CD4-positive, CD25-positive, alpha-beta regulatory T cell (primary cell): ENCODE data around the gene TBC1D12. TPM values are rescaled to one million over a fixed set of nuclear protein-coding genes. Genes with fewer than 3 reads are reported as not detected.

ENCODE experiments used
- ATAC-seq, 2 donors: fragments of 150-1000 bp; cut with Tn5 transposase; one replicate each; pipeline ENCODE4 v1.10.0; 2021; ENCODE audit warnings: low read depth in 2 of 2, moderate number of reproducible peaks in 2 of 2, moderate library complexity in 1 of 2
- DNase-seq, 3 donors: peaks; one replicate each; pipeline versions ENCODE4 v3.0.0 to v3.0.0-alpha.2; 2012 to 2022; ENCODE audit warnings: mixed read lengths in 1 of 3
- H3K27ac ChIP-seq: one replicate; pipeline ENCODE4 v1.7.0; 2013; ENCODE audit warnings: mild to moderate bottlenecking, low read length; ENCODE audit not compliant: insufficient read depth, poor library complexity, severe bottlenecking
- H3K27me3 ChIP-seq: one replicate; pipeline ENCODE4 v1.7.0; 2013; ENCODE audit warnings: low read length; ENCODE audit not compliant: control insufficient read depth, insufficient read depth
- H3K36me3 ChIP-seq: one replicate; pipeline ENCODE4 v1.7.0; 2013; ENCODE audit warnings: mild to moderate bottlenecking, low read length, moderate library complexity; ENCODE audit not compliant: control insufficient read depth, insufficient read depth
- H3K4me1 ChIP-seq: 2 replicates; pipeline ENCODE4 v1.7.0; 2013; ENCODE audit warnings: mild to moderate bottlenecking, low read length; ENCODE audit not compliant: insufficient read depth, control insufficient read depth, poor library complexity, severe bottlenecking
- H3K4me3 ChIP-seq: one replicate; pipeline ENCODE4 v1.7.0; 2013; ENCODE audit warnings: low read depth, mild to moderate bottlenecking, low read length, moderate library complexity
- H3K9me3 ChIP-seq, 2 experiments: 1 replicate in 1 of 2; 2 replicates in 1 of 2; pipeline ENCODE4 v1.7.0; 2013; ENCODE audit warnings: low read length in 2 of 2, mild to moderate bottlenecking in 1 of 2, moderate library complexity in 1 of 2; ENCODE audit not compliant: control insufficient read depth in 2 of 2
- H3K27ac Mint-ChIP-seq, 3 donors: one replicate each; pipeline ENCODE4 v1.8.0; 2020 to 2022; ENCODE audit warnings: mild to moderate bottlenecking in 3 of 3, mixed read lengths in 3 of 3, moderate library complexity in 2 of 3
- H3K27me3 Mint-ChIP-seq: one replicate; pipeline ENCODE4 v1.8.0; 2022; ENCODE audit warnings: mild to moderate bottlenecking, mixed read lengths
- H3K36me3 Mint-ChIP-seq: one replicate; pipeline ENCODE4 v1.8.0; 2020; ENCODE audit warnings: mixed read lengths
- H3K4me1 Mint-ChIP-seq, 4 donors: one replicate each; pipeline ENCODE4 v1.8.0; 2020 to 2022; ENCODE audit warnings: mixed read lengths in 4 of 4, mild to moderate bottlenecking in 1 of 4
- H3K4me3 Mint-ChIP-seq, 4 donors: one replicate each; pipeline ENCODE4 v1.8.0; 2020 to 2022; ENCODE audit warnings: mild to moderate bottlenecking in 4 of 4, mixed read lengths in 4 of 4, moderate library complexity in 3 of 4
- H3K9me3 Mint-ChIP-seq, 7 donors: one replicate each; pipeline ENCODE4 v1.8.0; 2020 to 2022; ENCODE audit warnings: mixed read lengths in 7 of 7, mild to moderate bottlenecking in 3 of 7, moderate library complexity in 2 of 7
- polyA plus RNA-seq, 4 donors: library from polyadenylated mRNA; unstranded; fragments of 300-500 nt; fragmentation: Illumina TruSeq; gene quantifications; one replicate each; pipeline ENCODE4 v1.2.3, GENCODE V29; 2021
- total RNA-seq: library from RNA; stranded (reverse); gene quantifications from one replicate; pipeline ENCODE4 v1.2.3, GENCODE V29; 2022

The TBC1D12 gene
- total and polyA plus RNA-seq, 5 donors from 2014 or later: not detected

DNA sequence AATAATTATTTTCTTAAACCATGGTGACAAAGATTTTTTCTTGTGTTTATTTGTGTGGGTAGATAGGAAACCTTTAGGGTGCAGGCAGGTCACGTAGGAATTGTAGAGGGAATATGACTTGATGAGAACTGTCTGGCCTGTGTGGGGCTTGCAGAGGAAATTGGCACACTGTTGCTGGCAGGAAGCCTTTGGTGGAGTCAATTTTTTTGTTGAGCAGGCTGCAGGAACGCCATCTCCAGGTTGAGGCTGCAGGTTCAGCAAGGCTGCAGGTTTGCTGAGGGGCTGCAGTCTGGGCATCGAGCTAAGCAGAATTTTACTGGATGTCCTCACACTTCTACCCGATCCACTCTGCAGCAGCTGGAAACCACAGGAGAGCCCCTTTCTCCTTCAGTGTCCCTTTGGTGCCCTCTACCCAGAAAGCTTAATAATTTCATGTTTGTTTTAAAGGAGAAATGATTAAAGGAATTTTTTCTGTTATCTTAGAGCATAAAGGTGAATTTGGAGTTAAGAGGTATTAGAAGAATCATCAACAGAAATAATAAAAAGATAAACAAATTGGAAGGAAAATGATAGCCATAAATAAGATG, 37.0 kb downstream of the TBC1D12 start:
- H3K9me3 Mint-ChIP-seq: peaks cover 0 to 10% (median 3%) of the 10 kb centered on the region in 7 donors
- Histone ChIP-seq H3K27ac (no peak overlapping the region), H3K9me3 (no peaks in the 10 kb centered on the region), H3K27me3 (peaks cover 2% of the 10 kb centered on the region), H3K36me3 (no peaks in the 10 kb centered on the region), H3K4me3 (no peak overlapping the region), H3K4me1 (no peaks in the 10 kb centered on the region)
- no peaks in the 10 kb centered on the region for H3K36me3 Mint-ChIP-seq
- no peak for DNase-seq
- no peaks in the 10 kb centered on the region for H3K27me3 Mint-ChIP-seq
- H3K27ac Mint-ChIP-seq: no peak overlapping the region
- H3K4me3 Mint-ChIP-seq: no peak overlapping the region
- no peaks in the 10 kb centered on the region for H3K4me1 Mint-ChIP-seq
- ATAC-seq: no peak

DNA sequence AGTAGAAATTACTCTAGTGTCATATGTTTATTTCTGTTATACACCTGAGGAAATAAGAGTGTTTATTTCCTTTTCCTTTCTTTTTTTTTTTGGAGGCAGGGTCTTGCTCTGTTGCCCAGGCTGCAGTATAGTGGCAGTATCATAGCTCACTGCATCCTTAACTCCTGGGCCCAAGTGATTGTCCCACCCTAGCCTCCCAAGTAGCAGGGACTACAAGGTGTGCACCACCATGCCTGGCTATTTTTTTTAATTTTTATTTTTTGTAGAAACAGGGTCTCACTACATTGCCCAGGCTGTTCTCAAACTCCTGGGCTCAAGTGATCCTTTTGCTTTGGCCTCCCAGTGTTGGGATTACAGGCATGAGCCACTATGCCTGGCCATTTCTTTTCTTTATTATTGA, 37.8 kb downstream of the TBC1D12 start:
- no peaks in the 10 kb centered on the region for H3K4me1 Mint-ChIP-seq
- Histone ChIP-seq H3K27me3 (peaks cover 2% of the 10 kb centered on the region), H3K9me3 (no peaks in the 10 kb centered on the region), H3K4me3 (no peak overlapping the region), H3K4me1 (no peaks in the 10 kb centered on the region), H3K27ac (no peak overlapping the region), H3K36me3 (no peaks in the 10 kb centered on the region)
- H3K4me3 Mint-ChIP-seq: no peak overlapping the region
- H3K27me3 Mint-ChIP-seq: no peaks in the 10 kb centered on the region
- DNase-seq: no peak
- H3K9me3 Mint-ChIP-seq: peaks cover 0 to 10% (median 3%) of the 10 kb centered on the region in 7 donors
- no peak for ATAC-seq
- no peak overlapping the region for H3K27ac Mint-ChIP-seq
- no peaks in the 10 kb centered on the region for H3K36me3 Mint-ChIP-seq

- DNase-seq: no peak
- Histone ChIP-seq H3K27me3 (peaks cover 5% of the 10 kb centered on the region), H3K4me1 (no peaks in the 10 kb centered on the region), H3K27ac (no peak overlapping the region), H3K9me3 (no peaks in the 10 kb centered on the region), H3K36me3 (no peaks in the 10 kb centered on the region), H3K4me3 (no peak overlapping the region)
- H3K4me3 Mint-ChIP-seq: no peak overlapping the region
- no peaks in the 10 kb centered on the region for H3K36me3 Mint-ChIP-seq
- H3K4me1 Mint-ChIP-seq: no peaks in the 10 kb centered on the region
- H3K27me3 Mint-ChIP-seq: no peaks in the 10 kb centered on the region
- H3K27ac Mint-ChIP-seq: no peak overlapping the region
- peaks cover 0 to 2% (median 0%) of the 10 kb centered on the region in 7 donors for H3K9me3 Mint-ChIP-seq
- ATAC-seq: no peak
These were observed 40.7 kb downstream of the TBC1D12 start for GRCh38 chr10:94443047-94443446.

- no peak for ATAC-seq
- Mint-ChIP-seq H3K27me3 (no peaks in the 10 kb centered on the region), H3K9me3 (peaks cover 0 to 2% (median 0%) of the 10 kb centered on the region in 7 donors), H3K4me3 (no peak overlapping the region), H3K4me1 (no peaks in the 10 kb centered on the region), H3K27ac (no peak overlapping the region), H3K36me3 (no peaks in the 10 kb centered on the region)
- Histone ChIP-seq H3K27ac (no peak overlapping the region), H3K36me3 (no peaks in the 10 kb centered on the region), H3K9me3 (no peaks in the 10 kb centered on the region), H3K27me3 (peaks cover 5% of the 10 kb centered on the region), H3K4me3 (no peak overlapping the region), H3K4me1 (no peaks in the 10 kb centered on the region)
- no peak for DNase-seq
These were observed 41.2 kb downstream of the TBC1D12 start for GRCh38 chr10:94443549-94443948.

GRCh38 chr10:94450782-94451181, 48.4 kb downstream of the TBC1D12 start:
- Histone ChIP-seq H3K27me3 (peaks cover 2% of the 10 kb centered on the region), H3K4me3 (no peak overlapping the region), H3K9me3 (no peaks in the 10 kb centered on the region), H3K36me3 (no peaks in the 10 kb centered on the region), H3K27ac (no peak overlapping the region), H3K4me1 (no peaks in the 10 kb centered on the region)
- DNase-seq (no peak), ATAC-seq (no peak)
- no peaks in the 10 kb centered on the region for H3K36me3 Mint-ChIP-seq
- H3K27ac Mint-ChIP-seq: no peak overlapping the region
- no peak overlapping the region for H3K4me3 Mint-ChIP-seq
- no peaks in the 10 kb centered on the region for H3K4me1 Mint-ChIP-seq
- peaks cover 4% of the 10 kb centered on the region for H3K27me3 Mint-ChIP-seq
- peaks cover 2 to 10% (median 3%) of the 10 kb centered on the region in 7 donors for H3K9me3 Mint-ChIP-seq

DNA sequence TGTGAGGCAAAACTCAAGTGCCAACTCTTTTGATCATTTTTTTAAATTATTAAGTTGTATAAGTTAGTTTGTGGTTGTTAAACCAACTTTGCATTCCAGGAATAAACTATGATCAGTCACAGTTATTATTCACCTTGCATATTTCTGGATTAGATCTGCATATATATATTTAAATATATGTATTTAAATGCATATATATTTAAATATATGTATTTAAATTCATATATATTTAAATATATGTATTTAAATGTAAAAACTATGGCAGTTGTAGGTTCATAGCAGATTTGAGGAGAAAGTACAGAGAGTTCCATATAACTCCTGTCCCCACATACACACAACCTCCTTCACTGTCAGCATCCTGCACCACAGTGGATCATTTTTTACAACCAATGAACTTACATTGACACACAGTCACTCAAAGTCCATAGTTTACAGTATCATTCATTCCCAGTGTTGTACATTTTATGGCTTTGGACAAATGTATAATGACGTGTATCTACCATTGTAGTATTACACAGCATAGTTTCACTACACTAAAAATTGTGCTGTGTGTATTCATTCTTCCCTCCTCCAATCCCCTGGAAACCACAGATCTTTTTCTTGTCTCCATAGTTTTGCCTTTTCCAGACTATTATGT, 49.7 kb downstream of the TBC1D12 start:
- Mint-ChIP-seq H3K9me3 (peaks cover 4 to 11% (median 5%) of the 10 kb centered on the region in 7 donors), H3K4me3 (no peak overlapping the region), H3K36me3 (no peaks in the 10 kb centered on the region), H3K27me3 (peaks cover 4% of the 10 kb centered on the region), H3K4me1 (no peaks in the 10 kb centered on the region), H3K27ac (no peak overlapping the region)
- Histone ChIP-seq H3K4me1 (no peaks in the 10 kb centered on the region), H3K27me3 (peaks cover 2% of the 10 kb centered on the region), H3K9me3 (peaks cover 0 to 2% of the 10 kb centered on the region in 2 experiments), H3K4me3 (no peak overlapping the region), H3K36me3 (no peaks in the 10 kb centered on the region), H3K27ac (no peak overlapping the region)
- ATAC-seq: no peak
- DNase-seq: no peak

DNA sequence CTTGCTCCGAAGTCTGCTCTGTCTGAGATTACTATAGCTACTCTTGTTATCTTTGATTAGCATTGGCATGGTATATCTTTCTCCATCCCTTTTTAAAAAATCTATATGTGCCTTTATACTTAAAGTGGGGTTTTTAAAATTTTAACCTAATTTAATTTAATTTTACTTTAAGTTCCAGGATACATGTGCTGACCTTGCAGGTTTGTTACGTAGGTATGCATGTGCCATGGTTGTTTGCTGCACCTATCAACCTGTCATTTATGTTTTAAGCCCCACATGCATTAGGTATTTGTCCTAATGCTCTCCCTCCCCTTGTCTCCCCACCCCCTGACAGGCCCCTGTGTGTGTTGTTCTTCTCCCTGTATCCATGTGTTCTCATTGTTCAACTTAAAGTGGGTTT, 54.6 kb downstream of the TBC1D12 start:
- H3K9me3 ChIP-seq: peaks cover 0 to 2% of the 10 kb centered on the region in 2 experiments
- Mint-ChIP-seq H3K9me3 (peaks cover 3 to 11% (median 8%) of the 10 kb centered on the region in 7 donors), H3K36me3 (no peaks in the 10 kb centered on the region), H3K4me1 (no peaks in the 10 kb centered on the region), H3K27ac (no peak overlapping the region), H3K27me3 (no peaks in the 10 kb centered on the region), H3K4me3 (no peak overlapping the region)
- no peaks in the 10 kb centered on the region for H3K36me3 ChIP-seq
- no peak overlapping the region for H3K4me3 ChIP-seq
- ATAC-seq (no peak), DNase-seq (no peak)
- H3K4me1 ChIP-seq: no peaks in the 10 kb centered on the region
- no peaks in the 10 kb centered on the region for H3K27me3 ChIP-seq
- no peak overlapping the region for H3K27ac ChIP-seq

- no peak for DNase-seq
- Histone ChIP-seq H3K4me3 (no peak overlapping the region), H3K9me3 (peaks cover 0 to 2% of the 10 kb centered on the region in 2 experiments), H3K27ac (no peak overlapping the region), H3K36me3 (no peaks in the 10 kb centered on the region), H3K4me1 (no peaks in the 10 kb centered on the region), H3K27me3 (no peaks in the 10 kb centered on the region)
- Mint-ChIP-seq H3K4me3 (no peak overlapping the region), H3K9me3 (peaks cover 0 to 8% (median 3%) of the 10 kb centered on the region in 7 donors), H3K27me3 (no peaks in the 10 kb centered on the region), H3K27ac (no peak overlapping the region), H3K36me3 (no peaks in the 10 kb centered on the region), H3K4me1 (no peaks in the 10 kb centered on the region)
- ATAC-seq: no peak
These were observed 57.0 kb downstream of the TBC1D12 start for GRCh38 chr10:94459385-94459784.
